Measurements from ENCODE around the gene TBC1D3I. TPM values are rescaled to one million over a fixed set of nuclear protein-coding genes. Genes with fewer than 3 reads are reported as not detected.
"Not testable (repeated sequence)": the region's sequence is repeated elsewhere in the genome, so short reads cannot be mapped to it uniquely, and the experiment has no call there.

Gene TBC1D3I
- polyA plus RNA-seq, 1 donor (not counting 4 experiments of a cell fraction or from before 2014, with no cell fraction given), result not detected

DNA sequence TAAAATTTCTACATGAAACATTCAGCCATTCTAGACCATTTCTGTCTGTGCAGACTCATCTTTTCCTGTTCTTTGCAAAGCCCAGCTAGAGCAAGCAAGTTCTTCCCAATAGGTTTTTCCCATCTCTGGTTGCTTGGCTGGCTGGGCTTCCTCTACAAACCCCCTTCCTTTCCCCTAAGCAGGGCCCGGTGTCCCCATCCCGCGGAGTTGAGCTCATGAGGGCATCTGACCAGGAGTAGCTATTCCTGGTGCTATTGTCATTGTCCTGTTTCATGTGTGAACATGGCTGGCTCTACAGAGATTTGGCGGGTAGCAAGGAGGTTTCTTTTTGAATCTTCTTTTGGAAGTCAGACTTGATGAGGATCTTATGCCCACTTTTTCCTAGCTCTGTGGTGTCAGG, 22.3 kb downstream of the TBC1D3I start:
- H3K4me3 ChIP-seq (ENCODE audit: control insufficient read depth in 2 of 3, extremely low read depth in 1 of 3, insufficient read depth in 2 of 3, low read depth in 1 of 3, low read length in 3 of 3); H3K27me3 ChIP-seq (ENCODE audit: control insufficient read depth, extremely low read depth, insufficient read depth, low read length); H3K27ac ChIP-seq (ENCODE audit: control insufficient read depth, insufficient read depth, low read length); DNase-seq (ENCODE audit: low read depth, low spot score); dilution Hi-C loops (cut with MboI; ENCODE audit: extremely low pct_ligation_motif_present, low sequenced_read_pairs); H3K79me2 ChIP-seq (ENCODE audit: control insufficient read depth, insufficient read depth, low read length); H3K9me3 ChIP-seq (ENCODE audit: control insufficient read depth, low read depth, low read length); FAIRE-seq; H3K4me2 ChIP-seq (ENCODE audit: control insufficient read depth, extremely low read depth, insufficient read depth, low read depth, low read length); H3K9ac ChIP-seq (ENCODE audit: control insufficient read depth, extremely low read depth, insufficient read depth, low read length); H2AFZ ChIP-seq (ENCODE audit: control insufficient read depth, low read length); H3K4me1 ChIP-seq (ENCODE audit: control insufficient read depth, extremely low read depth, insufficient read depth, low read length); H3K36me3 ChIP-seq (ENCODE audit: control insufficient read depth in 2 of 2, extremely low read depth in 1 of 2, insufficient read depth in 2 of 2, low read length in 2 of 2); H3K9me1 ChIP-seq (ENCODE audit: control insufficient read depth, extremely low read depth, insufficient read depth, low read length); H4K20me1 ChIP-seq (ENCODE audit: control insufficient read depth, extremely low read depth, insufficient read depth, low read length): not testable (repeated sequence)

DNA sequence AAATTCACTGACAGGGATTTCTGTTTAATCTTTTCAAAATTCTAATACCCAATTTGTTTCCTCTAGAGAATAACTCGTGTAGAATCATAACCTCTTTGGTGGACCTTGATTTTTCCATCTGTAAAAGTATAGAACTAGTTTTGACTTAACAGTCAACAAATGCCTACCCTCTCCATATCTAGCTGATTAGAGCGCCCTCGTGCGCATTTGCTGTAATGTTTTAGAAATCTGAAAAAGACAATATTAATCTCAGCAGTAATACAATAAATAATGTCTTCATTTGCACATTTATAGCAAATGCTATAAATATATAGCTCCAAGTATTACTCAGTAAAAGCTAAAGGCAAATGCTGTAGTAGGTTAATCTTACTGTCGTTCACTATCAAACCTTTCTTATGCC, 34.7 kb downstream of the TBC1D3I start:
- H3K36me3 ChIP-seq (ENCODE audit: control insufficient read depth in 2 of 2, extremely low read depth in 1 of 2, insufficient read depth in 2 of 2, low read length in 2 of 2); H3K4me1 ChIP-seq (ENCODE audit: control insufficient read depth, extremely low read depth, insufficient read depth, low read length); FAIRE-seq; DNase-seq (ENCODE audit: low read depth, low spot score); H4K20me1 ChIP-seq (ENCODE audit: control insufficient read depth, extremely low read depth, insufficient read depth, low read length); H3K79me2 ChIP-seq (ENCODE audit: control insufficient read depth, insufficient read depth, low read length); H2AFZ ChIP-seq (ENCODE audit: control insufficient read depth, low read length); H3K27ac ChIP-seq (ENCODE audit: control insufficient read depth, insufficient read depth, low read length); dilution Hi-C loops (cut with MboI; ENCODE audit: extremely low pct_ligation_motif_present, low sequenced_read_pairs); H3K9me1 ChIP-seq (ENCODE audit: control insufficient read depth, extremely low read depth, insufficient read depth, low read length); H3K4me2 ChIP-seq (ENCODE audit: control insufficient read depth, extremely low read depth, insufficient read depth, low read depth, low read length); H3K4me3 ChIP-seq (ENCODE audit: control insufficient read depth in 2 of 3, extremely low read depth in 1 of 3, insufficient read depth in 2 of 3, low read depth in 1 of 3, low read length in 3 of 3); H3K9me3 ChIP-seq (ENCODE audit: control insufficient read depth, low read depth, low read length); H3K27me3 ChIP-seq (ENCODE audit: control insufficient read depth, extremely low read depth, insufficient read depth, low read length); H3K9ac ChIP-seq (ENCODE audit: control insufficient read depth, extremely low read depth, insufficient read depth, low read length): not testable (repeated sequence)

DNA sequence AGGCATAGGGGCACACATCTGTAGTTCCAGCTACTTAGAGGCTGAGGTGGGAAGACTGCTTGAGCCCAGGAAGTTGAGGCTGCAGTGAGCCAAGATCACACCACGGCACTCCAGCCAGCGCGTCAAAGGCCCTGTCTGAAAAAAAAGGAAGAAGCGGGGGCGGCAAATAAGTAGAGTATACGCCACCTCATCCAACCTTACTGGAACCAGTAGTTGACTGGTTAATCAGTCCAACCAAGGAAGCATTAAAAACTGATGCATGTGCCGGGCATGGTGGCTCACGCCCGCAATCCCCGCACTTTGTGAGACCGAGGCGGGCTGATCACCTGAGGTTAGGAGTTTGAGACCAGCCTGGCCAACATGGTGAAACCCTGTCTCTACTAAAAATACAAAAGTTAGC, 41.4 kb downstream of the TBC1D3I start:
- H3K27ac ChIP-seq (ENCODE audit: control insufficient read depth, insufficient read depth, low read length); H3K36me3 ChIP-seq (ENCODE audit: control insufficient read depth in 2 of 2, extremely low read depth in 1 of 2, insufficient read depth in 2 of 2, low read length in 2 of 2); H3K9me3 ChIP-seq (ENCODE audit: control insufficient read depth, low read depth, low read length); H2AFZ ChIP-seq (ENCODE audit: control insufficient read depth, low read length); H3K9ac ChIP-seq (ENCODE audit: control insufficient read depth, extremely low read depth, insufficient read depth, low read length); dilution Hi-C loops (cut with MboI; ENCODE audit: extremely low pct_ligation_motif_present, low sequenced_read_pairs); DNase-seq (ENCODE audit: low read depth, low spot score); H4K20me1 ChIP-seq (ENCODE audit: control insufficient read depth, extremely low read depth, insufficient read depth, low read length); H3K4me1 ChIP-seq (ENCODE audit: control insufficient read depth, extremely low read depth, insufficient read depth, low read length); H3K27me3 ChIP-seq (ENCODE audit: control insufficient read depth, extremely low read depth, insufficient read depth, low read length); H3K9me1 ChIP-seq (ENCODE audit: control insufficient read depth, extremely low read depth, insufficient read depth, low read length); H3K4me3 ChIP-seq (ENCODE audit: control insufficient read depth in 2 of 3, extremely low read depth in 1 of 3, insufficient read depth in 2 of 3, low read depth in 1 of 3, low read length in 3 of 3); H3K4me2 ChIP-seq (ENCODE audit: control insufficient read depth, extremely low read depth, insufficient read depth, low read depth, low read length); H3K79me2 ChIP-seq (ENCODE audit: control insufficient read depth, insufficient read depth, low read length); FAIRE-seq: not testable (repeated sequence)

DNA sequence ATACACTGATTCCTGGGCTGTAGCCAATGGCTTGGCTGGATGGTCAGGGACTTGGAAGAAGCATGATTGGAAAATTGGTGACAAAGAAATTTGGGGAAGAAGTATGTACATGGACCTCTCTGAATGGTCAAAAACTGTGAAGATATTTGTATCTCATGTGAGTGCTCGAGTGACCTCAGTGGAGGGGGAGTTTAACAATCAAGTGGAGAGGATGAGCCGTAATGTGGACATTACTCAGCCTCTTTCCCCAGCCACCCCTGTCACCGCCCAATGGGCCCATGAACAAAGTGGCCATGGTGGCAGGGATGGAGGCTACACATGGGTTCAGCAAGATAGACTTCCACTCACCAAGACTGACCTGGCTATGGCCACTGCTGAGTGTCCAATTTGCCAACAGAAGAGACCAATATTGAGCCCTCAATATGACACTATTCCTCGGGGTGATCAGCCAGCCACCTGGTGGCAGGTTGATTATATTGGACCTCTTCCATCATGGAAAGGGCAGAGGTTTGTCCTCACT, 42.7 kb downstream of the TBC1D3I start:
- dilution Hi-C loops (cut with MboI; ENCODE audit: extremely low pct_ligation_motif_present, low sequenced_read_pairs); H3K9me1 ChIP-seq (ENCODE audit: control insufficient read depth, extremely low read depth, insufficient read depth, low read length); H3K9ac ChIP-seq (ENCODE audit: control insufficient read depth, extremely low read depth, insufficient read depth, low read length); H2AFZ ChIP-seq (ENCODE audit: control insufficient read depth, low read length); H3K27ac ChIP-seq (ENCODE audit: control insufficient read depth, insufficient read depth, low read length); H3K9me3 ChIP-seq (ENCODE audit: control insufficient read depth, low read depth, low read length); H3K4me2 ChIP-seq (ENCODE audit: control insufficient read depth, extremely low read depth, insufficient read depth, low read depth, low read length); H3K36me3 ChIP-seq (ENCODE audit: control insufficient read depth in 2 of 2, extremely low read depth in 1 of 2, insufficient read depth in 2 of 2, low read length in 2 of 2); H3K79me2 ChIP-seq (ENCODE audit: control insufficient read depth, insufficient read depth, low read length); H4K20me1 ChIP-seq (ENCODE audit: control insufficient read depth, extremely low read depth, insufficient read depth, low read length); H3K4me3 ChIP-seq (ENCODE audit: control insufficient read depth in 2 of 3, extremely low read depth in 1 of 3, insufficient read depth in 2 of 3, low read depth in 1 of 3, low read length in 3 of 3); H3K27me3 ChIP-seq (ENCODE audit: control insufficient read depth, extremely low read depth, insufficient read depth, low read length); H3K4me1 ChIP-seq (ENCODE audit: control insufficient read depth, extremely low read depth, insufficient read depth, low read length); FAIRE-seq; DNase-seq (ENCODE audit: low read depth, low spot score): not testable (repeated sequence)

DNA sequence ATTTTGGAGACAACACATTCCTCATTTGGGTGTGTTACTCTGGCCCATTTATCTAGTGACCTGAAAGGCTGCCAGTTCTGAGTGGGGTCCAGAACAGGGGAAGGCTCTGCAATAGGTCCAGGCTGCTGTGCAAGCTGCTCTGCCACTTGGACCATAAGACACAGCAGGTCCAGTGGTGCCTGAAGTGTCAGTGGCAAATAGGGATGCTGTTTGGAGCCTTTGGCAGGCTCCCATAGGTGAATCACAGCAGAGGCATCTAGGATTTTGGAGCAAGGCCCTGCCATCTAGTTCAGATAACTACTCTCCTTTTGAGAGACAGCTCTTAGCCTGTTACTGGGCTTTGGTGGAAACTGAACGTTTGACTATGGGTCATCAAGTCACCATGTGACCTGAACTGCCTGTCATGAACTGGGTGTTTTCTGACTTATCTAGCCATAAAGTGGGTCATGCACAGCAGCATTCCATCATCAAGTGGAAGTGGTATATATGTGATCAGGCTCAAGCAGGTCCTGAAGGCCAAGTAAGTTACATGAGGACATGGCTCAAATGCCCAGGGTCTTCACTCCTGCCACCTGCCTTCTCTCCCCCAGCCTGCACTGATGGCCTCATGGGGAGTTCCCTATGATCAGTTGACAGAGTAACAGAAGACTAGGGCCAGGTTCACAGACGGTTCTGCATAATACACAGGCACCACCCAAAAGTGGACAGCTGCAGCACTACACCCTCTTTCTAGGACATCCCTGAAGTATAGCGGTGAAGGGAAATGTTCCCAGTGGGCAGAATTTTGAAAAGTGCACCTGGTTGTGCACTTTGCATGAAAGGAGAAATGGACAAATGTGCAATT, 43.4 kb downstream of the TBC1D3I start:
- H2AFZ ChIP-seq (ENCODE audit: control insufficient read depth, low read length); H3K79me2 ChIP-seq (ENCODE audit: control insufficient read depth, insufficient read depth, low read length); DNase-seq (ENCODE audit: low read depth, low spot score); H3K9me1 ChIP-seq (ENCODE audit: control insufficient read depth, extremely low read depth, insufficient read depth, low read length); H3K4me3 ChIP-seq (ENCODE audit: control insufficient read depth in 2 of 3, extremely low read depth in 1 of 3, insufficient read depth in 2 of 3, low read depth in 1 of 3, low read length in 3 of 3); H3K4me2 ChIP-seq (ENCODE audit: control insufficient read depth, extremely low read depth, insufficient read depth, low read depth, low read length); H3K4me1 ChIP-seq (ENCODE audit: control insufficient read depth, extremely low read depth, insufficient read depth, low read length); FAIRE-seq; H3K27me3 ChIP-seq (ENCODE audit: control insufficient read depth, extremely low read depth, insufficient read depth, low read length); H3K27ac ChIP-seq (ENCODE audit: control insufficient read depth, insufficient read depth, low read length); dilution Hi-C loops (cut with MboI; ENCODE audit: extremely low pct_ligation_motif_present, low sequenced_read_pairs); H3K36me3 ChIP-seq (ENCODE audit: control insufficient read depth in 2 of 2, extremely low read depth in 1 of 2, insufficient read depth in 2 of 2, low read length in 2 of 2); H3K9ac ChIP-seq (ENCODE audit: control insufficient read depth, extremely low read depth, insufficient read depth, low read length); H4K20me1 ChIP-seq (ENCODE audit: control insufficient read depth, extremely low read depth, insufficient read depth, low read length); H3K9me3 ChIP-seq (ENCODE audit: control insufficient read depth, low read depth, low read length): not testable (repeated sequence)

Data from keratinocyte (primary cell).